Glomerular visceral epithelial cell (primary cell): ENCODE data around the gene SCUBE1.

Experiments
- DNase-seq: peaks from one replicate; pipeline ENCODE4 v3.0.0-alpha.2; 2016; ENCODE audit errors: extremely low spot score

The SCUBE1 gene

GRCh38 chr22:43260331-43261231 is 82.6 kb downstream of the SCUBE1 start:
- DNase-seq, result no peak

- no peak for DNase-seq
Observed at GRCh38 chr22:43257961-43258360, 85.2 kb downstream of the SCUBE1 start.

- no peak for DNase-seq
Observed at GRCh38 chr22:43257549-43257948, 85.6 kb downstream of the SCUBE1 start.

- DNase-seq, result no peak
Observed at GRCh38 chr22:43256976-43257545, 86.1 kb downstream of the SCUBE1 start.

- DNase-seq, result no peak
Observed at GRCh38 chr22:43256569-43256968, 86.6 kb downstream of the SCUBE1 start.

- no peak for DNase-seq
Observed at GRCh38 chr22:43255299-43255698, 87.9 kb downstream of the SCUBE1 start.

- DNase-seq, result no peak
Observed at GRCh38 chr22:43253839-43254238, 89.3 kb downstream of the SCUBE1 start.

- DNase-seq, result no peak
Observed at GRCh38 chr22:43252319-43252718, 90.9 kb downstream of the SCUBE1 start.

- no peak for DNase-seq
Observed at GRCh38 chr22:43249789-43250471, 93.2 kb downstream of the SCUBE1 start.

- no peak for DNase-seq
Observed at GRCh38 chr22:43247546-43248260, 95.5 kb downstream of the SCUBE1 start.

- DNase-seq, result no peak
Observed at GRCh38 chr22:43246188-43246587, 97.0 kb downstream of the SCUBE1 start.

- no peak for DNase-seq
Observed at GRCh38 chr22:43245717-43246116, 97.5 kb downstream of the SCUBE1 start.

GRCh38 chr22:43244803-43245527 is 98.2 kb downstream of the SCUBE1 start:
- no peak for DNase-seq

GRCh38 chr22:43244402-43244801 is 98.8 kb downstream of the SCUBE1 start:
- no peak for DNase-seq

GRCh38 chr22:43243324-43243723 is 99.8 kb downstream of the SCUBE1 start:
- no peak for DNase-seq

GRCh38 chr22:43242627-43243026 is 100.5 kb downstream of the SCUBE1 start:
- no peak for DNase-seq

- no peak for DNase-seq
Observed at GRCh38 chr22:43241699-43242386, 101.3 kb downstream of the SCUBE1 start.

GRCh38 chr22:43241138-43241597 is 102.0 kb downstream of the SCUBE1 start:
- DNase-seq, result no peak

GRCh38 chr22:43240614-43241013 is 102.6 kb downstream of the SCUBE1 start:
- DNase-seq, result no peak

GRCh38 chr22:43239956-43240355 is 103.2 kb downstream of the SCUBE1 start:
- DNase-seq, result no peak
